Brain microvascular endothelial cell (primary cell): ENCODE measurements around the gene CCN5.

Source experiments
- DNase-seq: peaks from one replicate; pipeline ENCODE4 v3.0.0-alpha.2; 2020
- H3K27ac ChIP-seq: fragments of 250-450 bp; sonication (Bioruptor Pico); 2 replicates; pipeline ENCODE4 v1.5.1; 2020; ENCODE audit warnings: mild to moderate bottlenecking, moderate library complexity
- H3K27me3 ChIP-seq: fragments of 250-450 bp; sonication (Bioruptor Pico); replicated peaks from 2 replicates; pipeline ENCODE4 v1.5.1; 2020; ENCODE audit warnings: mild to moderate bottlenecking
- H3K36me3 ChIP-seq: fragments of 250-450 bp; sonication (Bioruptor Pico); replicated peaks from 2 replicates; pipeline ENCODE4 v1.5.1; 2020; ENCODE audit warnings: mild to moderate bottlenecking
- H3K4me3 ChIP-seq: 2 replicates; pipeline ENCODE4 v1.5.1; 2011; ENCODE audit warnings: low read depth, mild to moderate bottlenecking, control low read depth, low read length, moderate library complexity
- in situ Hi-C: cut with HindIII; loops from 2 replicates; pipeline ENCODE4 v1.10.0; 2017; ENCODE audit warnings: low sequenced_read_pairs, low pct_ligation_motif_present
- TF ChIP-seq, protein P1 (sequence below): IDR thresholded peaks from 2 replicates; pipeline ENCODE4 v1.5.1; 2011; ENCODE audit warnings: low read depth, mild to moderate bottlenecking, moderate library complexity, low read length, control low read depth, inconsistent platforms; ENCODE audit errors: missing control alignments

The CCN5 gene

DNA sequence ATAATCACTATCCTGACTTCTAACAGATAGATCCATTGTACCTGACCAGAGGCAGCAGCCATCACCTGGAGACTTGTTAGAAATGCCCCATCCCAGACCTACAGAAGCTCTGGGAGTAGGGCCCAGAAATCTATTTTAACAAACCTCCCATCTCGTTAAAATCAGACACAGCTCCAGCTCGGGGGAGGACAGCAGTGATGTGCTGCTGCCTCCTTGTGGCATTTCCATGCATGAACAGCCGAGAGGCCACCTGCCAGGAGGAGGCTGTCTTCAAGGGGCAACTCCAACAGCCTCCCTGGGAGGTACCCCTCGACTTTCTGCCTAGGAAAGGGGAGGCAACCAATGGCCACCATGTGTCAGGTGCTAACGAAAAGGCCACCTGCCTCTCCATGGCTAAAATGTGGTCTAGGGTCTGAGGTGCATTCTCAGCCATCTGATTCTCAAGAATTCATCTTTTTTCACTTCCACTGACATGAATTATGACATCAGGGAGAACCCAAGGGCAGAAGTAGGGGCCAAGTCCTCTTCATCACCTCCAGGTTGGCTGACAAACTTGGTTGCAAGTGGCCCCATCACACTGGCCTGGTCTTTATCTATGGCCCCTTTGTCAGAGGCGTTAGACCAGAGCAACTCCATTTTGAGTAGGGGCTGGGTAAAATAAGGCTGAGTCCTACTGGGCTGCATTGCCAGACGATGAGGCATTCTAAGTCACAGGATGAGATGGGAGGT lies 18.3 kb downstream of the CCN5 start:
- peak; percentile 55 for DNase-seq
- Histone ChIP-seq H3K36me3 (no peaks in the 10 kb centered on the region), H3K27me3 (no peaks in the 10 kb centered on the region), H3K27ac (no peak overlapping the region), H3K4me3 (no peak overlapping the region)
- TF ChIP-seq, protein P1, sequence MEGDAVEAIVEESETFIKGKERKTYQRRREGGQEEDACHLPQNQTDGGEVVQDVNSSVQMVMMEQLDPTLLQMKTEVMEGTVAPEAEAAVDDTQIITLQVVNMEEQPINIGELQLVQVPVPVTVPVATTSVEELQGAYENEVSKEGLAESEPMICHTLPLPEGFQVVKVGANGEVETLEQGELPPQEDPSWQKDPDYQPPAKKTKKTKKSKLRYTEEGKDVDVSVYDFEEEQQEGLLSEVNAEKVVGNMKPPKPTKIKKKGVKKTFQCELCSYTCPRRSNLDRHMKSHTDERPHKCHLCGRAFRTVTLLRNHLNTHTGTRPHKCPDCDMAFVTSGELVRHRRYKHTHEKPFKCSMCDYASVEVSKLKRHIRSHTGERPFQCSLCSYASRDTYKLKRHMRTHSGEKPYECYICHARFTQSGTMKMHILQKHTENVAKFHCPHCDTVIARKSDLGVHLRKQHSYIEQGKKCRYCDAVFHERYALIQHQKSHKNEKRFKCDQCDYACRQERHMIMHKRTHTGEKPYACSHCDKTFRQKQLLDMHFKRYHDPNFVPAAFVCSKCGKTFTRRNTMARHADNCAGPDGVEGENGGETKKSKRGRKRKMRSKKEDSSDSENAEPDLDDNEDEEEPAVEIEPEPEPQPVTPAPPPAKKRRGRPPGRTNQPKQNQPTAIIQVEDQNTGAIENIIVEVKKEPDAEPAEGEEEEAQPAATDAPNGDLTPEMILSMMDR: peak; percentile 93
- in situ Hi-C loops: loop anchor here (5.0 kb wide), 1 partner anchor 51 kb away; no protein-coding TSS in a partner anchor

DNA sequence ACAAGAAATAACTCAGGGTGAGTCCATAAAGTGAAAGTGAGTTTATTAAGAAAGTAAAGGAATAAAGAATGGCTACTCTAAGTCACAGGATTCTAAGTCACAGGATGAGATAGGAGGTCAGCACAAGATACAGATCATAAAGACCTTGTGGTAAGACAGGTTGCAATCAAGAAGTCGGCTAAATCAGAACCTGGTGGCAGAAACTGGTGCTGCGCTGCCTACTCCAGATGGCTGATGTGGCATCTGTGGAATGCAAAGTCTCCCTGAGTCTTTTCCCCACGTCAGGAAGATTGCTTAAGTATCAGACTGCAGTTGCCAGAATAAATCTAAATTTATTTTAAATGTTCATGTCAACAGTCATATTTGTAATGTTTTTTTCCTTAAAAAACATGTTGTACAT lies 19.8 kb downstream of the CCN5 start:
- H3K27me3 ChIP-seq: no peaks in the 10 kb centered on the region
- H3K27ac ChIP-seq: no peak overlapping the region
- TF ChIP-seq, protein P1: peak; percentile 34
- in situ Hi-C loops: loop anchor here (5.0 kb wide), 1 partner anchor 53 kb away; no protein-coding TSS in a partner anchor
- H3K36me3 ChIP-seq: no peaks in the 10 kb centered on the region
- no peak overlapping the region for H3K4me3 ChIP-seq
- peak; percentile 33 for DNase-seq

DNA sequence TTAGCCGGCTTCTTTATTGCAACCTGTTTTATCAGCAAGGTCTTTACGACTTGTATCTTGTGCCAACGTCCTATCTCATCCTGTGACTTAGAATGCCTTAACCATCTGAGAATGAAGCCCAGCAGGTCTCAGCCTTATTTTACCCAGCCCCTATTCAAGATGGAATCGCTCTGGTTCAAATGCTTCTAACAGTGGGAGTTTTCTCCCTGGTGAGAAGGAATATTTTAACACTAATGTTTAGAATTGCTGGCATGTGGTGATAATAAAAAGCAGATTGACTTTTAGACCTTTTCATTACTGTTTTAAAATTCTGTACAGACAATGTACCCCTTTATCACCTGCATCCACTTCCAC lies 20.6 kb downstream of the CCN5 start:
- no peaks in the 10 kb centered on the region for H3K36me3 ChIP-seq
- no peak overlapping the region for H3K4me3 ChIP-seq
- in situ Hi-C loops: no loop called here
- TF ChIP-seq, protein P1: no peak
- DNase-seq: no peak
- H3K27ac ChIP-seq: no peak overlapping the region
- no peaks in the 10 kb centered on the region for H3K27me3 ChIP-seq

DNA sequence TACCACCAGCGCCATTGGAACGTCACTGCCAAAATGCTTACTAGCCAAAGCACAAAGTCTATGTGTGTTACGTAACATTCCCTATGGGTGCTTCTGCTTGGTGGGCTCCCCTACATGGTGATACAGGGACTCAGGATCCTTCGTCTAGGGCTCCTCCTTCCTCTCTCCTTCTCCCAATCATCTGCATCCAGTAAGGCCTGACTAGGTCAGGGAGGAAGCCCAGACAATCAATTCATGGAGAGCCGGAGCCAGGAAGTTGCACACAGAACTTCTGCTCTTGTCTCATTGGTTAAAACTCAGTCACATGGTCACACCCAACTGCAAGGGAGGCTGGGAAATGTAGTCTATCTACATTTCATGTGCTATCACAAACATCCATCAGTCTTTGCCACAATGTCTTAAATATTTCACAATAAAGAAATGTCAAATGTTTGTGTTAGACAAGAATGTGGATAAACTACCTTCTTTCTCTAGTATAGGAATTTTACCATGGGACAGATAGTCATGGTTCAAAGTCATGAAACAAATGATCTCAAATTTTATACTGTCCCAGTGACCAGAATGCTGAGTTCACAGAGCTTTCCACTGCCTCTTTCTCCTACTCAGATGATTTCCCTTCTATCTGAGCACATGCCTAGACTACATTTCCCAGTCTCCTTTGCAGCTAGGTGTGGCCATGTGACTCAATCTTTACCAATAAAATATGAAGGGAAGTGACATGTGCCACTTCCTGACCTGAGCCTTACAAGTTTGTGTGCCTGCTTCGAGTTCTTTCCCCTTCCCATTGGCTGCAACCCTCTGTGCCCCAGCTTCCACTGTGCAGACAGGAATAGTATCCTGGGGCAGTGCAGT lies 21.2 kb downstream of the CCN5 start:
- H3K36me3 ChIP-seq: no peaks in the 10 kb centered on the region
- H3K27ac ChIP-seq: no peak overlapping the region
- peaks cover 2% of the 10 kb centered on the region for H3K27me3 ChIP-seq
- TF ChIP-seq, protein P1: peak; percentile 18
- in situ Hi-C loops: no loop called here
- DNase-seq: peak; percentile 83
- H3K4me3 ChIP-seq: no peak overlapping the region

DNA sequence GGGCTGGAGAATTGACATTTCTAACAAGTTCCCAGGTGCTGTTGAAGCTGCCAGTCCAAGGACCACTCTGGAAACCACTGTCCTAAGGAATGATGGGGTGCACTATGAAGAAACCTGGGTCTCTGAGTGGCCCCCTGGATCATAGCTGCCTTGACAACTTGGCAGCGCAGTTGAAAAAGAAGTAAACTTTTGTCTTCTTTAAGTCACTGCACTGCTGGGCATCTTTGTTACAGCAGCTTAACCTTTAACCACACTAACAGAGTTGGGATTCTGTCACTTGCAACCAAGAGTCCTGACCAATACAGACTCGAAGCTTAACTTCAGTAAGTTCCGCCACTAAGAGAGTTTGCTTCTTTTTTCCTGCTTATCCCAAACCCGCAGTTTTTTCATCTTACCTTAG lies 21.9 kb downstream of the CCN5 start:
- H3K4me3 ChIP-seq: no peak overlapping the region
- in situ Hi-C loops: no loop called here
- TF ChIP-seq, protein P1: no peak
- H3K27me3 ChIP-seq: peaks cover 4% of the 10 kb centered on the region
- DNase-seq: no peak
- no peak overlapping the region for H3K27ac ChIP-seq
- no peaks in the 10 kb centered on the region for H3K36me3 ChIP-seq
